ENCODE data around the gene TMEM50B.

GRCh38 chr21:33478182-33478581, 1.6 kb downstream of the TMEM50B start:
- TF ChIP-seq CTCF (IDR thresholded peaks at IDR 0.05; ENCODE audit: insufficient read depth, low read length) (no peak), POLR2AphosphoS5 (IDR thresholded peaks at IDR 0.05; ENCODE audit: low read depth) (no peak), REST (IDR thresholded peaks at IDR 0.05; ENCODE audit: insufficient replicate concordance, low read depth) (no peak), GABPA (IDR thresholded peaks at IDR 0.05; ENCODE audit: low read depth) (no peak)
